Bronchial epithelial cell (primary cell): Measurements from ENCODE around the gene SSPN. TPM values are rescaled to one million over a fixed set of nuclear protein-coding genes. Genes with fewer than 3 reads are reported as not detected.
A peak's percentile ranks its signal among the peaks of the same experiment; 100 is the strongest.

Experiments
- DNase-seq: peaks from one replicate; pipeline ENCODE4 v3.0.0-alpha.2; 2010; ENCODE audit warnings: low read depth
- FAIRE-seq: peaks from 2 replicates; lab custom pipeline; 2011; peaks lifted over from hg19 to GRCh38; lab: Jason Lieb, UNC
- H3K27me3 ChIP-seq: 2 replicates; pipeline ENCODE4 v1.5.1; 2011; ENCODE audit warnings: low read length; ENCODE audit not compliant: control insufficient read depth, insufficient read depth
- H3K36me3 ChIP-seq: 2 replicates; pipeline ENCODE4 v1.5.1; 2011; ENCODE audit warnings: low read length; ENCODE audit not compliant: control insufficient read depth, insufficient read depth
- H3K4me3 ChIP-seq: 2 replicates; pipeline ENCODE4 v1.5.1; 2011; ENCODE audit warnings: mild to moderate bottlenecking, low read depth, low read length, control low read depth
- CTCF ChIP-seq: IDR thresholded peaks from 2 replicates; pipeline ENCODE4 v1.5.1; 2011; ENCODE audit warnings: mild to moderate bottlenecking, moderate library complexity, low read length, control low read depth, inconsistent platforms; ENCODE audit not compliant: insufficient read depth, severe bottlenecking
- total RNA-seq: library from RNA; depleted of rRNA; stranded (reverse); fragments of >200 nt; gene quantifications from 2 replicates; pipeline ENCODE4 v1.2.1, GENCODE V29; 2014

Gene SSPN
- total RNA-seq, 1 donor from 2014 or later, result 0.26 TPM

- FAIRE-seq (no peak), DNase-seq (no peak)
- Histone ChIP-seq H3K4me3 (no peak overlapping the region), H3K36me3 (no peaks in the 10 kb centered on the region), H3K27me3 (no peaks in the 10 kb centered on the region)
- no peak for TF ChIP-seq CTCF
Observed at GRCh38 chr12:26197832-26198231, 2.5 kb downstream of the SSPN start.

- no peak for TF ChIP-seq CTCF
- DNase-seq, result peak; percentile 48
- FAIRE-seq, result no peak
- H3K36me3 ChIP-seq, result no peaks in the 10 kb centered on the region
- H3K4me3 ChIP-seq, result no peak overlapping the region
- no peaks in the 10 kb centered on the region for H3K27me3 ChIP-seq
Observed at GRCh38 chr12:26198742-26199141, 3.4 kb downstream of the SSPN start.

- H3K27me3 ChIP-seq, result peaks cover 3% of the 10 kb centered on the region
- H3K36me3 ChIP-seq, result no peaks in the 10 kb centered on the region
- TF ChIP-seq CTCF, result no peak
- FAIRE-seq, result no peak
- DNase-seq, result no peak
- H3K4me3 ChIP-seq, result no peak overlapping the region
Observed at GRCh38 chr12:26203167-26203780, 7.9 kb downstream of the SSPN start.

- FAIRE-seq, result no peak
- no peak for DNase-seq
- no peak for TF ChIP-seq CTCF
- Histone ChIP-seq H3K27me3 (peaks cover 3% of the 10 kb centered on the region), H3K36me3 (no peaks in the 10 kb centered on the region), H3K4me3 (no peak overlapping the region)
Observed at GRCh38 chr12:26204612-26205289, 9.4 kb downstream of the SSPN start.

GRCh38 chr12:26205298-26205697, 9.9 kb downstream of the SSPN start:
- Histone ChIP-seq H3K4me3 (no peak overlapping the region), H3K36me3 (no peaks in the 10 kb centered on the region), H3K27me3 (peaks cover 3% of the 10 kb centered on the region)
- FAIRE-seq (no peak), DNase-seq (no peak)
- TF ChIP-seq CTCF, result no peak
